Activated naive CD4-positive, alpha-beta T cell treated with anti-CD3 and anti-CD28 coated beads, Interleukin-2, amount 50 U/mL, for 24 hours (primary cell): ENCODE data around the gene FBXO34.

Experiments
- H3K27ac Mint-ChIP-seq: one replicate; pipeline ENCODE4 v1.8.0; 2021; ENCODE audit warnings: mild to moderate bottlenecking, mixed read lengths
- H3K27me3 Mint-ChIP-seq: one replicate; pipeline ENCODE4 v1.8.0; 2021; ENCODE audit warnings: mixed read lengths
- H3K36me3 Mint-ChIP-seq: one replicate; pipeline ENCODE4 v1.8.0; 2021; ENCODE audit warnings: mixed read lengths
- H3K4me1 Mint-ChIP-seq: one replicate; pipeline ENCODE4 v1.8.0; 2021; ENCODE audit warnings: mixed read lengths
- H3K4me3 Mint-ChIP-seq: one replicate; pipeline ENCODE4 v1.8.0; 2021; ENCODE audit warnings: mild to moderate bottlenecking, mixed read lengths
- H3K9me3 Mint-ChIP-seq: one replicate; pipeline ENCODE4 v1.8.0; 2021; ENCODE audit warnings: mixed read lengths

FBXO34 gene

GRCh38 chr14:55254581-55254980 is 16.6 kb upstream of the FBXO34 start:
- H3K36me3 Mint-ChIP-seq = no peaks in the 10 kb centered on the region
- no peak overlapping the region for H3K27ac Mint-ChIP-seq
- peaks cover 3% of the 10 kb centered on the region for H3K27me3 Mint-ChIP-seq
- no peak overlapping the region for H3K4me3 Mint-ChIP-seq
- no peaks in the 10 kb centered on the region for H3K4me1 Mint-ChIP-seq
- H3K9me3 Mint-ChIP-seq = no peaks in the 10 kb centered on the region

- no peaks in the 10 kb centered on the region for H3K4me1 Mint-ChIP-seq
- no peak overlapping the region for H3K27ac Mint-ChIP-seq
- no peaks in the 10 kb centered on the region for H3K27me3 Mint-ChIP-seq
- H3K36me3 Mint-ChIP-seq = no peaks in the 10 kb centered on the region
- no peaks in the 10 kb centered on the region for H3K9me3 Mint-ChIP-seq
- no peak overlapping the region for H3K4me3 Mint-ChIP-seq
Observed at GRCh38 chr14:55255979-55256378, 15.2 kb upstream of the FBXO34 start.

GRCh38 chr14:55256586-55256985 is 14.6 kb upstream of the FBXO34 start:
- no peaks in the 10 kb centered on the region for H3K9me3 Mint-ChIP-seq
- H3K4me3 Mint-ChIP-seq = no peak overlapping the region
- H3K4me1 Mint-ChIP-seq = no peaks in the 10 kb centered on the region
- H3K27ac Mint-ChIP-seq = peak overlapping the region; percentile 48
- no peaks in the 10 kb centered on the region for H3K36me3 Mint-ChIP-seq
- no peaks in the 10 kb centered on the region for H3K27me3 Mint-ChIP-seq

GRCh38 chr14:55265197-55265596 is 6.0 kb upstream of the FBXO34 start:
- Mint-ChIP-seq H3K27me3 (no peaks in the 10 kb centered on the region), H3K4me1 (no peaks in the 10 kb centered on the region), H3K27ac (no peak overlapping the region), H3K4me3 (no peak overlapping the region), H3K9me3 (no peaks in the 10 kb centered on the region), H3K36me3 (peaks cover 2% of the 10 kb centered on the region)

- Mint-ChIP-seq H3K27ac (no peak overlapping the region), H3K9me3 (no peaks in the 10 kb centered on the region), H3K4me1 (peaks cover 18% of the 10 kb centered on the region), H3K27me3 (no peaks in the 10 kb centered on the region), H3K4me3 (no peak overlapping the region), H3K36me3 (peaks cover 3% of the 10 kb centered on the region)
Observed at GRCh38 chr14:55267820-55268219, 3.4 kb upstream of the FBXO34 start.

- no peaks in the 10 kb centered on the region for H3K27me3 Mint-ChIP-seq
- no peaks in the 10 kb centered on the region for H3K9me3 Mint-ChIP-seq
- H3K27ac Mint-ChIP-seq = peak overlapping the region; percentile 93
- peaks cover 52% of the 10 kb centered on the region for H3K4me1 Mint-ChIP-seq
- H3K36me3 Mint-ChIP-seq = peaks cover 1% of the 10 kb centered on the region
- H3K4me3 Mint-ChIP-seq = peak overlapping the region; percentile 95
Observed at GRCh38 chr14:55271572-55272298, 514 bp downstream of the FBXO34 start.

GRCh38 chr14:55272387-55272786 is 1.2 kb downstream of the FBXO34 start:
- no peaks in the 10 kb centered on the region for H3K9me3 Mint-ChIP-seq
- H3K36me3 Mint-ChIP-seq = peaks cover 1% of the 10 kb centered on the region
- H3K4me3 Mint-ChIP-seq = peak overlapping the region; percentile 95
- peak overlapping the region; percentile 93 for H3K27ac Mint-ChIP-seq
- H3K4me1 Mint-ChIP-seq = peaks cover 59% of the 10 kb centered on the region
- no peaks in the 10 kb centered on the region for H3K27me3 Mint-ChIP-seq

- Mint-ChIP-seq H3K36me3 (peaks cover 1% of the 10 kb centered on the region), H3K27me3 (no peaks in the 10 kb centered on the region), H3K9me3 (no peaks in the 10 kb centered on the region), H3K4me3 (peak overlapping the region; percentile 95), H3K27ac (peak overlapping the region; percentile 53), H3K4me1 (peaks cover 64% of the 10 kb centered on the region)
Observed at GRCh38 chr14:55272922-55273321, 1.7 kb downstream of the FBXO34 start.

GRCh38 chr14:55274146-55274545 is 2.9 kb downstream of the FBXO34 start:
- peaks cover 69% of the 10 kb centered on the region for H3K4me1 Mint-ChIP-seq
- no peaks in the 10 kb centered on the region for H3K9me3 Mint-ChIP-seq
- H3K36me3 Mint-ChIP-seq = peaks cover 1% of the 10 kb centered on the region
- H3K27ac Mint-ChIP-seq = peak overlapping the region; percentile 56
- no peaks in the 10 kb centered on the region for H3K27me3 Mint-ChIP-seq
- peak overlapping the region; percentile 62 for H3K4me3 Mint-ChIP-seq

- peak overlapping the region; percentile 25 for H3K27ac Mint-ChIP-seq
- no peaks in the 10 kb centered on the region for H3K27me3 Mint-ChIP-seq
- H3K4me3 Mint-ChIP-seq = peak overlapping the region; percentile 35
- peaks cover 75% of the 10 kb centered on the region for H3K4me1 Mint-ChIP-seq
- no peaks in the 10 kb centered on the region for H3K9me3 Mint-ChIP-seq
- H3K36me3 Mint-ChIP-seq = peaks cover 5% of the 10 kb centered on the region
Observed at GRCh38 chr14:55274751-55275150, 3.5 kb downstream of the FBXO34 start.

- Mint-ChIP-seq H3K4me1 (peaks cover 74% of the 10 kb centered on the region), H3K4me3 (no peak overlapping the region), H3K27me3 (no peaks in the 10 kb centered on the region), H3K9me3 (no peaks in the 10 kb centered on the region), H3K36me3 (peaks cover 6% of the 10 kb centered on the region), H3K27ac (no peak overlapping the region)
Observed at GRCh38 chr14:55276736-55277135, 5.5 kb downstream of the FBXO34 start.

GRCh38 chr14:55277972-55278740 is 6.9 kb downstream of the FBXO34 start:
- Mint-ChIP-seq H3K4me3 (peak overlapping the region; percentile 75), H3K27me3 (no peaks in the 10 kb centered on the region), H3K36me3 (peaks cover 5% of the 10 kb centered on the region), H3K9me3 (no peaks in the 10 kb centered on the region), H3K27ac (peak overlapping the region; percentile 62), H3K4me1 (peaks cover 75% of the 10 kb centered on the region)

GRCh38 chr14:55279384-55279783 is 8.2 kb downstream of the FBXO34 start:
- Mint-ChIP-seq H3K36me3 (peaks cover 5% of the 10 kb centered on the region), H3K27me3 (no peaks in the 10 kb centered on the region), H3K4me3 (peak overlapping the region; percentile 36), H3K4me1 (peaks cover 66% of the 10 kb centered on the region), H3K27ac (peak overlapping the region; percentile 68), H3K9me3 (no peaks in the 10 kb centered on the region)

GRCh38 chr14:55281316-55281839 is 10.2 kb downstream of the FBXO34 start:
- Mint-ChIP-seq H3K4me3 (no peak overlapping the region), H3K9me3 (no peaks in the 10 kb centered on the region), H3K36me3 (peaks cover 8% of the 10 kb centered on the region), H3K27ac (no peak overlapping the region), H3K27me3 (no peaks in the 10 kb centered on the region), H3K4me1 (peaks cover 67% of the 10 kb centered on the region)

- Mint-ChIP-seq H3K4me3 (no peak overlapping the region), H3K36me3 (peaks cover 4% of the 10 kb centered on the region), H3K27ac (no peak overlapping the region), H3K27me3 (no peaks in the 10 kb centered on the region), H3K4me1 (peaks cover 63% of the 10 kb centered on the region), H3K9me3 (no peaks in the 10 kb centered on the region)
Observed at GRCh38 chr14:55285048-55285652, 13.9 kb downstream of the FBXO34 start.

- Mint-ChIP-seq H3K4me1 (peaks cover 57% of the 10 kb centered on the region), H3K9me3 (no peaks in the 10 kb centered on the region), H3K27me3 (no peaks in the 10 kb centered on the region), H3K4me3 (no peak overlapping the region), H3K36me3 (peaks cover 4% of the 10 kb centered on the region), H3K27ac (no peak overlapping the region)
Observed at GRCh38 chr14:55288439-55288838, 17.2 kb downstream of the FBXO34 start.
